Dedifferentiated amniotic fluid mesenchymal stem cell (primary cell): ENCODE data around the gene SH2D6.
"Not testable (repeated sequence)": the region's sequence is repeated elsewhere in the genome, so short reads cannot be mapped to it uniquely, and the experiment has no call there.

Experiments
- DNase-seq: peaks from one replicate; pipeline ENCODE4 v3.0.0-alpha.2; 2016; ENCODE audit errors: extremely low spot score

The SH2D6 gene

DNA sequence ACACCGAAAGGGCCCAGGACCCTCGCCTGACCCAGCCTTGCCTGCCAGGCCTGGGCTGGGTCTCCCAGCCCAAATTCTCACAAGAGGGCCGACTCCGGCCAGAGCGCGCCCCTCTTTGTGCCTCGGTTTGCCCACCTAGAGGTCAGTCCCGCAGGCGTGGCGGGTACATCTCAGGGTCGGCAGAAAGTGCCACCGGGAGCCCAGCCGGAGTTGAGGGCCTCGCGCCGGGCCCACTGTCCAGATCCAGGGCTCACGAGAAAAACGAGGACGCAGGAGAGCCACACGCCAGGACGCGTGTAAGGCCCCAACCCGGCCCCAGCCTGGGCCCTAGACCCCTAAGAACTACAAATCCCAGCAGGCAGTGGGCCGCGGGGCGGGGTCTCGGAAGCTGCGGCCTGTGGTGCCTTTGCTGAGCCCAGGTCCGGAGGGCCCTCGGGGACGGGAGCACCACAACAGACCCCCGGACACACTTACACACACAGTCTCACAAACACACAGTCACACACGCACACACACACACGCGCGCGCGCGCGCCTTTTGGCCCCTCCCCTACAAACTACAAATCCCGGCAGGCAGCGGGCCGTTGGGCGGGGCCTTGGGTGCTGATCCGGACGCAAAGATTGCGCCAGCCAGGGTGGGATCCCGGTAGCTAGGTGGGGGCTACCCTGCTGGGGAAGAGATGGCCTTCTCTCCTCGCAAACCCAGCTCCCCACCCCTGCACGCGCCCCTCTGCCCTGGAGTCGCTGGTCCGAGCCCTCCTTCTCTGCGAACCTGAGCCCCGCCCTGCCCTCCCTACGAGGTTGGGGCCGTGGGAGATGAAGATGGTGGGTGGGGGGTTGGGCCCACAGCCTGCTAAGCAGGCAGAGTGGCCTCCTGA lies at the start of gene SH2D6:
Gene SH2D6 (plus strand): TSS at position 583 of the 877 bp plus-strand sequence. CDS start 10,752 bp downstream, outside the sequence.
- peak; percentile 71 for DNase-seq

DNA sequence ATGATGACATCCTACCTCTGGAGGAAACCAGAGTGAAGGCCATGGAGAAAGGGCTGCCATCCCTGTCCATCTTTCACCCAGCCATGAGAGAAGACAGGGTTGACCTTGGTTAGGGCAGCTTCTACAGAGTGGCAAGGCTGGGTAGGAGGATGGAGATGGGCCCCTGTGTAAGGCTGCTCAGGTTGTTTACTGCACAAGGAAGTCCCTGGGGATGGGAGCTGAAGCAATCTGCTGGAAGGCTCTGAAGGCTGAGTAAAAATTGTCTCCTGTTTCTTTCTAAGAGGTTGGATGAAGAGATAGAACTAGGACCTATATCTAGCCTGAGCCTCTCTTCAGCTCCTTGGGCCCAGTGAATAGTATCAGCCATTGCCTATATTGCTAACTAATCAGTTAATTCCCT lies 49.6 kb upstream of the SH2D6 start:
- no peak for DNase-seq

DNA sequence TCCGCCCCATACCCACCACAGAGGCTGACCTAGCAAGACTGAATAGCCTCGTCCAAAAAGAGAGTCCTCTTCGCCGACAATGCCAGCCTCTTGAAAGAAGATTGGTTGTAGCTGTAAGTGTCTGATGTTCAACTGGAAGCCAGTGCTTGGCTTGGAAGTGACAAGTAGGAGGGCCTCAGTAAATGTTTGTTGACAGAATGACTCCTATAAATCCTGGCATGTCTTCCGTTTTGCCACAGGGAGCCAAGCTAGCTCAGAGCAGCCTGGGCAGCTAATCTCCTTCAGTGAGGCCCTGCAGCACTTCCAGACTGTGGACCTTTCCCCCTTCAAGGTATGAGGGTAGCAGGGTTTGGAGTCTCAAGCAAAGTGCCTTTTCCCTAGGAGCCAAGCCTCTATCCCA lies 49.0 kb upstream of the SH2D6 start:
- DNase-seq = no peak

DNA sequence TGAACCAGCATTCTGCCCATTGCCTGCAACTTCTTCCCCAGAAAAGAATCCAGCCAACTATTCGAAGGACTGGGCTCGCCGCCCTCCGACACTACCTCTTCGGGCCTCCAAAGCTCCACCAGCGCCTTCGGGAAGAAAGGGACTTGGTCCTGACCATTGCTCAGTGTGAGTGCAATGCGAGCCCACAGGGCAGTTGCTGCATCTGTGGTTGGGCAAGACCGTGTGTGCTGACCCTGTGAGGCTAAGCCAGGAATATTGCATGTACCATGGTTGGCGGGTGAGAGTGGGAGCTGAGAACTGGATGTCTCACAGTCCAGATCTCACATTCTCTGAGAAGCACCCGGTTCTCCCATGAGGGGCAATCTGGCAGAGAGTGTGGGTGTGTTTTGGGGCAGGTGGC lies 47.5 kb upstream of the SH2D6 start:
- DNase-seq = no peak

DNA sequence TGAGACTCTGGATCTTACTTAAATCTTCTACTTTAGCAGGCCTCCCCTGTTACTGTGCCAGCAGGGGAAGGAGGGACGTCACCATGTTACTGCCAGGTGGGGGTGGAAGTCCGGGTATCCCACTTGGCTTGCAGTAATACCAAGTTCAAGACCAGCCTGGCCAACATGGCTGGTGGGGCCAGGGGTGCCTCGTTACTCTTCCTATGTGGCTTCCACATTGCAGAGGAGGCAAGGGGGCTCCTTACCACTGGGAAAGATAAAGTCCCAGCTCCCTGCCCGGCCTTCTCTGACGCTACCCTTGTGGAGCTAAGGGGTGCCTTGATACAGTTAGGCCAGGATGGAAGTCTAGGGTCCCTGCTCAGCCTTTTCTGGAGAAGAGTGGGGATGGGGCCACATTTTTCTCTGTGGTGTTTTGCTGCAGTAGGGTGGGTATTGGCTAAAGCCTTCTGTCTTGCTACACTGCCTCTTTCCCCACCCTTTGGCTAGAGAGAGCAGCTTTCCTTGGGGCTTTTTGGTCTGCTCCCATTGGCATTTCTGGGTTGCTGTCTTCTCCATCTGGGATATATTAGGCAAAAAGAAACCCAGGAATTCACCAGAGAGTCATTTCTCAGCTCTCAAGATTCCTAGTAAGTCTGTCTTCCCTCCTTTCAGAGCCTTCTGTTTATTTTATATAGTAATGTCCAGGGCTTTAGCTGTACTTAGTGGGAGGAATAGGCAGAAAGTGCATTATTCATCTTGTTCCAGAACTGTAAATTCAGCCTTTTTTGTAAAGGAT lies 42.0 kb upstream of the SH2D6 start:
- DNase-seq = peak; percentile 87

DNA sequence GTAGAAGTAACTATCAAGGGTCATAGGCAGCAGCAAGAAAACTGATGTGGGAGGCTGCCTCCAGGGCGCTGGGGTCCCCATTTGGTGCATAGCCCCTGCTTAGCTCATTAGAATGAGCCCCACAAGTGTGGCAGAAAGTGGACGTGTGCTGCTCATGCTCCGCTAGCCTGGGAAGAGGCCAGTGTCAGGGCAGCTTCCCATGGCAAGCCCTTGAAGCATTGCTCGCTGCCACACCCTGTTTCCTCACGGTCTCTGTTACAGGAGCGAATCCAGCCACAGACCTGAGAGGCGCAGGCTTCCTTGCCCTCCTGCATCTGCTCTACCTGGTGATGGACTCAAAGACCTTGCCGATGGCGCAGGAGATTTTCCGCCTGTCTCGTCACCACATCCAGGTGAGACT lies 41.4 kb upstream of the SH2D6 start:
- no peak for DNase-seq

DNA sequence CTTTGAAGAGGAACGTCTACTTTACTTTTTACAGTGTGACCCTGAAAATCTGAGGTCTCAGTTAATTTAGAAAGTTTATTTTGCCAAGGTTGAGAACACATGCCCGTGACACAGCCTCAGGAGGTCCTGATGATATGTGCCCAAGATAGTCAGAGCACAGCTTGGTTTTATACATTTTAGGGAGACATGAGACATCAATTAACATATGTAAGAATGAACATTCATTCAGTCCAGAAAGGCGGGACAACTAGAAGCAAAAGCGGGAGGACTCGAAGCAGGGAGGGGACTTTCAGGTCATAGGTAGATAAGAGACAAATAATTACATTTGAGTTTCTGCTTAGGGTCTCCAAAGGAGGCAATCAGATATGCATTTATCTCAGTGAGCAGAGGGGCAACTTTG lies 40.3 kb upstream of the SH2D6 start:
- DNase-seq = no peak

DNA sequence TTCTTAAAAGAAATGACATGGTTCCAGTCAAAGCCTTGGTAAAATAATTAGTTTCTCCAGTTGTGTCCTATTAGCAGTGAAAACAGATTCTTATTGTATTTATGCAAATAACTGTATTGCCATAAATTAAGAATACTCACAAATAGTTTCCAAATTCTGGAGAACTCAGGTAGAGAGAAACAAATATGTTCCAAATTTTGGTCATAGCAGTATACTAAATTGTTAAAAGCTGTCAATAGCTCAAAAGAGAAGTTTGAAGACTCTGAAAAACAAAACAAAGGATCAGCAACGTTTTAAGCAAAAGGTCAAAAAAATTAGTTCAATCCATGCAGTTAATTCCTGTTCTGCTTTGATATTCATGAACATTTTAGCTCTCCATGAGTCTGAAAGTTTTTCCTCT lies 38.5 kb upstream of the SH2D6 start:
- DNase-seq = no peak

DNA sequence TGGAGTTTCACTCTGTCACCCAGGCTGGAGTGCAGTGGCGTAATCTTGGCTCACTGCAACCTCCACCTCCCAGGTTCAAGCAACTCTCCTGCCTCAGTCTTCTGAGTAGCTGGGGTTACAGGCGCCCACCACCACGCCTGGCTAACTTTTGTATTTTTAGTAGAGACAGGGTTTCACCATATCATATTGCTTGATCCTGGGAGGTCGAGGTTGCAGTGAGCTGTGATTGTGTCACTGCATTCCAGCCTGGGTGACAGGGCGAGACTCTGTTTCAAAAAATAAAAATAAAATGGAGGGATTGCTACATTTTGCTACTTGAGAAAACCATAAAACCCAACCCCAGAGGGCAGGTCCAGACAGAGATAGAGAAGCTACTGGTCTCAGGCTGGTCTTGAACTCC lies 35.4 kb upstream of the SH2D6 start:
- not testable (repeated sequence) for DNase-seq

DNA sequence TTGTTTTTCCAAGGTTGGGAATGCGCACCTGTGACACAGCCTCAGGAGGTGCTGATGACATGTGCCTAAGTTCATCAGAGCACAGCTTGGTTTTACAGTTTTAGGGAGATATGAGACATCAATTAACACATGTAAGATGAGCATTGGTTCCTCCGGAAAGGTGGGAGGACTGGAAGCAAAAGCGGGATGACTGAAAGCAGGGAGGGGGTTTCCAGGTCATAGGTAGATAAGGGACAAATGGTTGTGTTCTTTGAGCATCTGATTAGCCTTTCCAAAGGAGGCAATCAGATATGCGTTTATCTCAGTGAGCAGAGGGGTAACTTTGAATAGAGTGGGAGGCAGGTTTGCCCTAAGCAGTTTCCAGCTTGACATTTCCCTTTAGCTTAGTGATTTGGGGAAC lies 34.7 kb upstream of the SH2D6 start:
- no peak for DNase-seq

DNA sequence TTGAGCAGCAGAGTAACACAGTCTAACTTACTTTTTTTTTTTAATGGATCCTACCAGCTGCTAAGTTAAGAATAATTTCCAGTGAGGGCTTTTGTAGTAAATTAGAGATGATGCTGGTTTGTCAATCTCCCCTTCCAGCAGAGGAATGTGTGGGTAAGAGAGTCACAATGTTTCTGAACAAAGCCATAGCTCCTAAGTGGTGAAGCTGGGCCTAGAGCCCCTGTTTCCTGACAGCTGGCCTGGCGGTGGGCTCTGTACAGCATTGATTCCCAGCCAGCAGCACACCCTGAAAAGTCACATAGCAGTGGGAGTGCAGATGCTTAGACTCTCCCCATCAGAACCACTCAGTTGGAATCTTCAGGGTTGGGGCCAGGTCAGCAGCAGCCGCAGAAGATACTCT lies 32.8 kb upstream of the SH2D6 start:
- DNase-seq = no peak

DNA sequence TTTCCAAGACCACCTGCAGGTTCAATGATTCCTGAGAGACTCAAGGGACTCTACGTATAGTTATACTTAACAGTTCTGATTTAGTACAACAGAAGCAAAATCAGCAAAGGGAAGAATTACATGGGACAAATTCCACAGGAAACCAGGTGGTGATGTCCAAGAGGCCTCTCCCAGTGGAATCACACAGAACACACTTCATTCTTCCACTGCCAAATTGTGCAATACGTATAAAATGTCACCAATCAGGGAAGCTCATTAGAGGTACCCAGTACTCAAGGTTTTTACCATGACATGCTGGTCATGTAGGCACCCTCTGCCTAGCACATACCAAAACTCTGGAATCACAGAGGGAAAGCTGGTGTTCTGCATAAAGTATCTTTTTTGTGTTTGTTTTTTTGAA lies 30.8 kb upstream of the SH2D6 start:
- DNase-seq = no peak

DNA sequence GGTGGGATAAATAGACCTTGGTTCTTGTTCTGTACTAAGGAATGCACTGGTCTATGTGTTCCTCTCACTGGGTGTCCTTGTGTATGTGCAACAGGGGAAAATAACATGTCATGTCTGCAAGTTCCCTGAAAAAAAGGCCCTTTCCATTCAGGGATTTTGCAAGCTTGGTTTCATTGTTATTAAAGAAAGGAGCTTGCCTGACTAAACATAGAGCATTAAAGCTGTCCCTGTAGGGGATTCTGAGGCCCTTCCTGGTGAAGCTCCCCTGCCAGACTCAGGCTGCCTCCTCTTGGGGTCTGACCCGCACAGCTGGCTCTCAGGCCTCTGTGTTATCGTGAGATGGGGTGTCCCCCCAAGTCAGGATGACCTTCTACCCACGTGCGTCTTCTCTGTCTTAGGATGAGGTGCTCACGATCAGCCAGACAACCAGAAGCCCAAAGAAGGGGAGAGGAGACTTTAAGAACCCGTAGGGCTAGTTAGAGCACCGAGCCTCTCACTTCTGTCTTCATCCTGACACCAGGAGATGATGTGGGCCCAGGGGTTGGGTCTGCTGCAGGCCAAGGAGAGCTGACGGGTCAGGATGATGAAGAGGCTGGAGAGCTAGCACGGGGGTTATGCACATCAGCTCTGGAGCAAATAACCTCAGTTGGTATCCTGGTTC lies 29.5 kb upstream of the SH2D6 start:
- DNase-seq = no peak

DNA sequence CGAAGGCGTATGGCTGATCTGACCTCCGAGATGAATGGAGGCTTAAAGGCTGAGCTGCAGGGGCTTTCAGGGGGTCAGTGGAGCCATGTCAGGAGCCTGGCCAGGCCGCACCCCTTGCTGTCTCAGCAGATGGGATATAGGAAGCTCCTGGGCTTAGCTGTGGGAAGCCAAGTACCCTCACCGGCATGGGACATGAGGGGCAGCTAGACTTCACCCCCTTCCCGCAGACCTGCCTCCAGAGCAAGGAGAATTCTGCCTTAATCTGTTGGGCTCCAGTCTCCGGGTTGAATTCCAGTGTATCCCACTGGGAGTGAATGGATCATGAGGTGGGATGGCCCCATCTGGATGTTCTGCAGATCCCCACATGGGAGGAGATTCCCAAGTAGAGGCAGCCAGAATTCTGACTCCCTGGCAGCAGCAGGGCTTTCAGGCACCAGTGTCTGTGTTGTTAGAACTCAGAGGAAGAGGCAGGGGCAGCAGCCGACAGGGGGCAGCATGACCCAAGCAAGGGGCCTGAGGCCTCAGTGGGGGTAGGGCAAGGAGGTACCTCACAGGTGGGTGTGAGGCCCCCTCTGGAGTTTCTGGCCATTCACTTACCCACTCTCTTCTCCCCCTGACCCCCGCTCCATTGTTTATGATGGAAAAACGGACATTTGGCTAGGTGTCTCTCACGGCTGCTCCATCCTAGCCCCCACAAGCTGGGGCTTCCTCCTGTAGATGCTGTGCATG lies 27.4 kb upstream of the SH2D6 start:
- DNase-seq = no peak

DNA sequence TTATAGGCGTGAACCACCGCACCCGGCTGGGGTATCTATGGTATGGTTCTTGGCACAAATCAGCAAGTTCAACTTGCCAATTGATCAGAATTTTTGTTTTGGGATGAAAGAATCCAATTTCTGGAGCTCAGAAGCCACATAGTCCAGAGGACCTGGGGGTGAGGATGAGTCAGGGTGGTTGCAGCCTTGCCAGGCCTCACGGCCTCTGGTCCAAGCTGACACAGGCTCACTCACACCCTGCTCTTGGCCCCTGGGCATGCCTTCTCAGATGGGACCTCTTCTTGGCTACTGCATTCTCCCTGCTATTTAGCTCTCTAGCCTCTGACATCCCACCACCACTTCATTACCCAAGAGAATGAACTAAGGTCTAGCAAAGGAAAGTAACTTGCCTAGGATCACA lies 24.7 kb upstream of the SH2D6 start:
- DNase-seq = no peak

DNA sequence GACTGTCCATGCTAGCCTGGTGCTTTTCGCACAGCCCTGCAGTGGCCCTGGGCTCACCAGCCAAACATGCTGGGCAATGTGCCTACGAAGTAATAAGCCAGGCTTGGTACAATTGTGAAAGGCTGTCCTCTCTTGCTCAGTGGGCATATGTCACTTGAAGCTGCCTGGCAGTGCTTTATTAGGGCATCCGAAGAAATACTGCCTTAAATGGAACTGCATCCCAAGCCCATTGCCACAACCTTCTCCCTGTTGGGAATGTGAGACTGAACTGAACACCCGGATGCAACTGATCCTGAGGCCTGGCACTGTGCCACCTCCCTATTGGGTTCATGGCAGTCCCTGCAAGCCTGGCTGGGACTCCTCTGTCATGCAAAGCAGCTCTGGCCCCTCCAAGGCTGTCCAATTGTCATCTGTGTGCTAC lies 24.2 kb upstream of the SH2D6 start:
- no peak for DNase-seq

DNA sequence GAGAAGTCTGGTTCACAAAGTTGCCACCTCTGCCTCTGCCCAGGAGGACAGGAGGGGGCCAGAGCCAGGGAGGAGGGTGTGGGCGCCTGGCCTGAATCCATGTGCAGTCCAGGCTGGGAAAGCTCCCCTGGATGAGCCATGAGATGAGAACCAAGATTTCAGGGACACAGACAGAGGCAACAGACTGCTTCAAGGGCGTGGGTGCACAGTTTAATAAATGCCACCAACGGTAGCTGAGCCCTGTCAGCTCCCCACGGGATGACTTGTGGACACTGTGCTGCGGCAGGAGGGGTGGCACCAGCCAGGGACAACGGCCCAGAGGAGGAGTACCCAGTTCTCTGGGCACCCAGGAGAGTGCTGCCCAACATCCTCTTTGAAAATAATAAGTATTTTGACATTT lies 23.5 kb upstream of the SH2D6 start:
- no peak for DNase-seq

DNA sequence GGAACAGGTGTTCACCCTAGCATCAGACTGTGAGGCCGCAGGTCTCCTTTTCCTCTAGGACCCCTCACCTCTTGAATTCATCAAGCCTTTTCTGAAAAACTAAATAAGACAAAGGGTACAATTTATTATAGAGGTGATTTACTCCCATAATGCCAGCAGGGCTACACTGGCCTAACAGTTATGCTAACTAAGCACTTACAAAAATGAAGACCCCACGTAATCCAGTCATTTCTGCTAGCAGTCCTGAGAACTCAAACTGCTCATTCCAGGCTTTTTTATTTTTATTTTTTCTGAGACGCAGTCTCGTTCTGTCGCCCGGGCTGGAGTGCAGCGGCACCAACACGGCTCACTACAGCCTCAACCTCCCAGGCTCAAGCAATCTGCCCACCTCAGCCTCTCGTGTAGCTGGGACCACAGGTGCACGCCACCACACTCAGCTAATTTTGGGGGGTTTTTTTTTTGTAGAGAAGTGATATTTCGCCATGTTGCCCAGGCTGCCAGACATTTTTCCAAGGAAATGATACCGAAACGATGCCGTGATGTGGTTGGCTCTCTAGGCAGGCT lies 22.5 kb upstream of the SH2D6 start:
- DNase-seq = no peak

DNA sequence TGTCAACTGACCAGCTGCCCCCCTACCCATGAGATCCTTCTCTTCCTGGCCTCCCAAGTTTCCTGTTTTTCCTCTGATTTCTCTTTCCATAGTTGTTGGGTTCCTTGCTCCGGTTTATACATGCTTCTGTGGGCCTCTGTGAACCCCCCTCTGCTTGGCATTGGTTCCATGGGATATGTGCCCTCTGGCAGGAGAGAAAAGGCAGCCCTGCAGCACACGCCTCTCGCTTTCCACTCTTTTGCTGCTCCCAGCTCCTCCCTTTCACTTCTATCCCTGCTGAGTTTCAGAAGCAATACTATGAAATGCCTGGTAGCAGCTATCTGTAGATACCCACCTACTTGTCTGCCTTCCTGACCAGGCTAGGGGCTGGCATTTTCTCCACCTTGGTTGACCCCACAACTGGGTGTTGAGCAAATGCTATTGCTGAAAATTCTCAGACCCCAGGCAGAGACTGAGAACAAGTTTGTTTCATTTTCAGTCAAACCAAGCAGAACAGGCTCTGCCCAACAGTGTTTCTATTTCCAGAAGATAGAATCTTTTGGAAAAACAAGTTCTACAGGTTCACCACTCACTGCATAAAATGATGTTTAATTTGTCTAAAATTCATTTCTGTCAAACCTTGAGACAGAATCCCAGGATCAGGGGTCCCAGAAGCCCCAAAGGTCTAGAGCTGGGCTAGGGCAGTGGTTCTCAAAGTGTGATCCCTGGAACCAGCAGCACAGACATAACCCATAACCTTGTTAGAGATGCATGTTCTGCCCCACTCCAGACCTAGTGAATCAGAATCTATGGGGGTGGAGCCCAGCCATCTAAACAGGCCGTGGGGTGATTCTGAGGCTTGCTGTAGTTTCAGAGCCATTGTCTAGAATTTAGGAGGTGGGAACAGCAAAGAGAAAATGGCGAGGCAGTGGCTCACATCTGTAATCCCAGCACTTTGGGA lies 21.7 kb upstream of the SH2D6 start:
- DNase-seq = no peak

DNA sequence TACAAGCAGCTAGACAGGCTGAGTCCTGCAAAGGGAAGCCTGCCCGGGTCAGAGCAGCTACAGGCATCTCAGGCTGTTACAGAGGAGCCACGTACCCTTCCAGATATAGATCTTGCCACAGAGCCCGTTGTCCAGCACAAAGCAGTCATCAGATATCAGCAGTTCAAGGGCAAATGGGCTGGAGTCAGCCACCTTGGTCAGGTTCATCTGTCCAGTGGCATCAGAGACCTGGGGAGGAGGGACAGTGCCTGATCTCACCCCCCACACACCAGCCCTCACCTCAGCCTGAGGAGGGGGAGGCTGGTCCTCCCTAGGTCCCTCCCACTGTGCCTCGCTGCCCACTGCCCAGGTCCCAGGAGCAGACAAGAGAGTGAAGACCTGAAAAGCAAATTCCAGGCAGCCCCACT lies 20.6 kb upstream of the SH2D6 start:
- DNase-seq = no peak
